Measurements from ENCODE around the gene CTDSPL.

The CTDSPL gene

DNA sequence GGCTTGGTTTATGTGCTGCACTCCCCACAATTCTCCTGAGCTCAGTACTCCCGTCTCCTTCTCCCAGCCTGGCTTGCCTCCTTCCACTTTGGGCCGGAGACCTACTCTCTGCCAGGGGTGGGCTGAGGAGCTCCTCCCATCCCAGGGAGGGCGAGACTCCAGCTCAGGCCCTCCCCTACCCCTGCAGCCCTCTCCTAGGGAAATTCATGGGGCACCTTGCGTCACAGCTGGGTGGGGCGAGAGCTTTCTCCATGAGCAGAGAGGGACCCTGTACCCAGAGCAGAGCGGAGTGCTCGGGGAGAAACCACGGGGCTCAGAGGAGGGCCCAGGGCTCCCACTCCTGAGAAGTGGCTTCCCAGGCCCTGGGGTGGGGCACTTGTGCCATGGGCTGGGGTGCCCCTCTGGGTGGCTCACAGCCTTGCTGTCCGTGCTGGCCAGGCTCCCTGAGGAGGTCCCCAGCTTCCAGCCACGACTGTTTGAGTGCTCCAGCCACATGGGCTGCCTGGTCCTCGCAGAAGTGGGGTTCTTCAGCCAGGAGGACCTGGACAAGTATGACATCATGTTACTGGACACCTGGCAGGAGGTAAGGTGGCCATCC lies 142.2 kb downstream of the CTDSPL start:
- no peak for TF ChIP-seq CTCF (IDR thresholded peaks at IDR 0.05; ENCODE audit: unreplicated experiment in 3 of 3)
- Mint-ChIP-seq H3K4me3 (no peak overlapping the region), H3K9me3 (no peaks in the 10 kb centered on the region), H3K27ac (peak overlapping the region in 2 of 3 experiments; percentile 49 to 79), H3K36me3 (ENCODE audit: low read depth) (peaks cover 17% of the 10 kb centered on the region), H3K27me3 (ENCODE audit: low read depth) (no peaks in the 10 kb centered on the region), H3K4me1 (peaks cover 21% of the 10 kb centered on the region)

- Mint-ChIP-seq H3K4me3 (no peak overlapping the region), H3K36me3 (ENCODE audit: low read depth) (peaks cover 17% of the 10 kb centered on the region), H3K27me3 (ENCODE audit: low read depth) (no peaks in the 10 kb centered on the region), H3K9me3 (no peaks in the 10 kb centered on the region), H3K27ac (peak overlapping the region in 2 of 3 experiments; percentile 49 to 79), H3K4me1 (peaks cover 15% of the 10 kb centered on the region)
- TF ChIP-seq CTCF (IDR thresholded peaks at IDR 0.05; ENCODE audit: unreplicated experiment in 3 of 3) = peak; percentile 49 to 60 (median 59)
These were observed 142.9 kb downstream of the CTDSPL start for GRCh38 chr3:38004415-38005075.

DNA sequence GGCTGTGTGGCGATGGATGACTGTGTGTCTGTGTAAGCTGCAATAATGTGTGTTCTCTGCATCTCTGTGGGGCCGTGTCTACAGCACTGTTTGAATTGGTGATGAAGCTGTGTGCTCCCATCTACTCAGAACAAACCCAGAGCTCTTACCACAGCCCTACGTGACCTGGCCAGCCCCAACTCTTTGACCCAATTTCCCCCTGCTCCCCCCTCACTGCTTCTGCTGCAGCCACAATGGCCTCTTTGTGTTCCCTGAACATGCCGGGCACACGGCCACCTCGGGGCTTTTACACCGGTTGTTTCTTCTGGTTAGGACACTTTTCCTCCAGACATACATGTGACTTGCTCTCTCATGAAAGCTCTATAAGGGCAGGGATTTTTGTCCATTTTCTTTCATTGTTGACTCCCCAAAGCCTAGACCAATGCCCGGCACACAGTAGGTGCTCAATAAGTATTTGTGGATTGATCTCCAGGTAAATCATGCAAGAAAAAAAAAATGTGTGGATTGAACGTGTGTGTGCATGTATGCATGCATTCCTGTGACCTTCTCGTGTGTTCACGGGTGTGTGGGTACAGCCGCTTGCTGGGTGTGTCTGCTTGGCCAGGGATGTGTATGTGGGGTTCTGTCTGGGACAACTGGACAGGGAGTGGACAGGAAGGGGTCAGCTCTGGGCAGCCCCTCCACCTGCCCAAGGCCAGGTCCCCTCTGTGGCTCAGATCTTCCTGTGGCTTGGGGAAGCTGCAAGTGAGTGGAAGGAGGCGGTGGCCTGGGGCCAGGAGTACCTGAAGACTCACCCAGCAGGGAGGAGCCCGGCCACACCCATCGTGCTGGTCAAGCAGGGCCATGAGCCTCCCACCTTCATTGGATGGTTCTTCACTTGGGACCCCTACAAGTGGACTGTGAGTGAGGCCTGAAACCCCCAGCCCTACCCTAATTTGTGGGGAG lies 143.7 kb downstream of the CTDSPL start:
- TF ChIP-seq CTCF (IDR thresholded peaks at IDR 0.05; ENCODE audit: unreplicated experiment in 3 of 3) = no peak
- peaks cover 17% of the 10 kb centered on the region for H3K36me3 Mint-ChIP-seq (ENCODE audit: low read depth)
- no peak overlapping the region for H3K4me3 Mint-ChIP-seq
- no peaks in the 10 kb centered on the region for H3K27me3 Mint-ChIP-seq (ENCODE audit: low read depth)
- H3K4me1 Mint-ChIP-seq = peaks cover 12% of the 10 kb centered on the region
- peak overlapping the region in 1 of 3 experiments; percentile 79 for H3K27ac Mint-ChIP-seq
- H3K9me3 Mint-ChIP-seq = no peaks in the 10 kb centered on the region

GRCh38 chr3:38006031-38006430 lies 144.4 kb downstream of the CTDSPL start:
- Mint-ChIP-seq H3K27ac (no peak overlapping the region), H3K4me3 (no peak overlapping the region), H3K36me3 (ENCODE audit: low read depth) (peaks cover 17% of the 10 kb centered on the region), H3K27me3 (ENCODE audit: low read depth) (no peaks in the 10 kb centered on the region), H3K9me3 (no peaks in the 10 kb centered on the region), H3K4me1 (peaks cover 12% of the 10 kb centered on the region)
- TF ChIP-seq CTCF (IDR thresholded peaks at IDR 0.05; ENCODE audit: unreplicated experiment in 3 of 3) = no peak

DNA sequence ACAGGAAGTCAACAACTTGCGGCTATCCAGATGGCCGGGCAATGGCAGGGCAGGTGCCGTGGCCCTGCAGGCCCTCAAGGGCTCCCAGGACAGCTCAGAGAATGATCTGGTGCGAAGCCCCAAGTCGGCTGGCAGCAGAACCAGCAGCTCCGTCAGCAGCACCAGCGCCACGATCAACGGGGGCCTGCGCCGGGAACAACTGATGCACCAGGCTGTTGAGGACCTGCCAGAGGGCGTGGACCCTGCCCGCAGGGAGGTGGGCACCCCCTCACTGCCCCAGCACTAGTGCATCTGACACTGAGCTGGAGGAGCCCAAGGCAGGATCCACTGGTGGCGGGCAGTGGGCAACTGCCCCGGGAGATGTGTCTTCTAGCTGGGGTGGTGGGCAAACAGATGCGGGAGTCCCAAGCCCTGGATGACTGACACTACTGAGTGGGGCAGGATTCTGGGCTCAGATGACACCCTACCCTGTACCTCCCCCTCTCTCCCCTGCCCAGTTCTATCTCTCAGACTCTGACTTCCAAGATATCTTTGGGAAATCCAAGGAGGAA lies 144.8 kb downstream of the CTDSPL start:
- Mint-ChIP-seq H3K27ac (no peak overlapping the region), H3K4me3 (no peak overlapping the region), H3K27me3 (ENCODE audit: low read depth) (no peaks in the 10 kb centered on the region), H3K36me3 (ENCODE audit: low read depth) (peaks cover 21% of the 10 kb centered on the region), H3K9me3 (no peaks in the 10 kb centered on the region), H3K4me1 (peaks cover 12% of the 10 kb centered on the region)
- no peak for TF ChIP-seq CTCF (IDR thresholded peaks at IDR 0.05; ENCODE audit: unreplicated experiment in 3 of 3)

All from nephron (organoid).